GM12878 (cell line): Measurements from ENCODE around the gene PML. TPM values are rescaled to one million over a fixed set of nuclear protein-coding genes. Genes with fewer than 3 reads are reported as not detected.

Source experiments
- ATAC-seq: fragments of 200-7000 bp; cut with Tn5 transposase; 3 replicates; pipeline ENCODE4 v1.9.1; 2020; ENCODE audit warnings: mild to moderate bottlenecking, moderate library complexity
- BruUV-seq: library from RNA; stranded (reverse); fragments of 400-500 nt; replicated peaks from 2 replicates; lab custom pipeline; 2021; lab: Mats Ljungman, UMichigan
- CTCF ChIA-PET: fragments of 300-600 bp; sonication (Branson Sonifier 250); formaldehyde crosslinking; extraction: SDS; loops from one replicate; lab custom pipeline; 2021; ENCODE audit warnings: inconsistent platforms; lab: Yijun Ruan, JAX
- POLR2A ChIA-PET: fragments of 350-600 bp; formaldehyde crosslinking; extraction: SDS; loops from one replicate; lab custom pipeline; 2021; ENCODE audit warnings: inconsistent platforms; lab: Charles Lee
- RAD21 ChIA-PET: fragments of 300-600 bp; sonication (Branson Sonifier 250); formaldehyde crosslinking; loops from one replicate; lab custom pipeline; 2023; ENCODE audit warnings: antibody characterized with exemption; ENCODE audit not compliant: unreplicated experiment; lab: Charles Lee
- SMC1A ChIA-PET: fragments of 300-600 bp; sonication (Branson Sonifier 250); formaldehyde crosslinking; loops from one replicate; lab custom pipeline; 2023; ENCODE audit not compliant: unreplicated experiment, uncharacterized antibody; lab: Charles Lee
- DNase-seq: peaks from one replicate; pipeline ENCODE4 v3.0.0-alpha.2; 2011; ENCODE audit warnings: low read depth, low spot score
- FAIRE-seq: peaks from 3 replicates; lab custom pipeline; 2011; peaks lifted over from hg19 to GRCh38; lab: Jason Lieb, UNC
- H2AFZ ChIP-seq: 2 replicates; pipeline ENCODE4 v1.6.0; 2011; ENCODE audit warnings: low read depth, low read length, control low read depth; ENCODE audit not compliant: control insufficient read depth
- H3K27ac ChIP-seq: 2 replicates; pipeline ENCODE4 v1.5.1; 2011; ENCODE audit warnings: control low read depth; ENCODE audit not compliant: control insufficient read depth, insufficient read depth
- H3K27me3 ChIP-seq, 2 experiments: replicated peaks in 1 of 2; 2 replicates each; pipeline versions ENCODE4 v1.6.0 to v1.6.1; 2011; ENCODE audit warnings: low read length in 1 of 2; ENCODE audit not compliant: control insufficient read depth in 2 of 2, insufficient read depth in 2 of 2
- H3K36me3 ChIP-seq, 2 experiments: 2 replicates each; pipeline ENCODE4 v1.5.1; 2011; ENCODE audit warnings: low read length in 1 of 2; ENCODE audit not compliant: control insufficient read depth in 2 of 2, insufficient read depth in 2 of 2
- H3K4me1 ChIP-seq: 2 replicates; pipeline ENCODE4 v1.6.1; 2011; ENCODE audit warnings: mild to moderate bottlenecking, low read length, moderate library complexity, mixed read lengths; ENCODE audit not compliant: control insufficient read depth, insufficient read depth
- H3K4me2 ChIP-seq: 2 replicates; pipeline ENCODE4 v1.6.0; 2011; ENCODE audit warnings: control low read depth; ENCODE audit not compliant: control insufficient read depth, insufficient read depth
- H3K4me3 ChIP-seq: fragments of 200-600 bp; sonication (generic); 2 replicates; pipeline ENCODE4 v1.5.1; 2016
- H3K79me2 ChIP-seq: 2 replicates; pipeline ENCODE4 v1.6.0; 2011; ENCODE audit warnings: low read length; ENCODE audit not compliant: control insufficient read depth, insufficient read depth
- H3K9ac ChIP-seq: 2 replicates; pipeline ENCODE4 v1.8.0; 2011; ENCODE audit warnings: low read length, control low read depth, mixed read lengths; ENCODE audit not compliant: control insufficient read depth, insufficient read depth
- H3K9me3 ChIP-seq: replicated peaks from 3 replicates; pipeline ENCODE4 v1.5.1; 2011; ENCODE audit warnings: mild to moderate bottlenecking, low read length; ENCODE audit not compliant: control insufficient read depth, insufficient read depth
- H4K20me1 ChIP-seq: 2 replicates; pipeline ENCODE4 v1.6.0; 2011; ENCODE audit not compliant: control insufficient read depth, insufficient read depth
- BRCA1 ChIP-seq: IDR thresholded peaks from 2 replicates; pipeline ENCODE4 v1.6.1; 2011; ENCODE audit warnings: low read depth, low read length, improper control_type of control experiment
- EP300 ChIP-seq, 2 experiments: fragments of 150-350 bp in 1 of 2; IDR thresholded peaks; 2 replicates each; pipeline ENCODE4 v1.6.1; 2011 to 2012; ENCODE audit warnings: low read depth in 2 of 2, low read length in 2 of 2, borderline replicate concordance in 1 of 2, improper control_type of control experiment in 1 of 2, inconsistent platforms in 1 of 2; ENCODE audit not compliant: control insufficient read depth in 1 of 2
- FOXK2 ChIP-seq: fragments of 450-650 bp; IDR thresholded peaks from 2 replicates; pipeline ENCODE4 v1.6.1; 2017; ENCODE audit warnings: mild to moderate bottlenecking, moderate library complexity
- FOXM1 ChIP-seq: IDR thresholded peaks from 2 replicates; pipeline ENCODE4 v1.6.1; 2012; ENCODE audit warnings: low read depth, mild to moderate bottlenecking, inconsistent platforms, low read length, moderate library complexity
- GABPA ChIP-seq: IDR thresholded peaks from 2 replicates; pipeline ENCODE4 v1.6.1; 2014; ENCODE audit warnings: antibody characterized with exemption, low read depth, mild to moderate bottlenecking, inconsistent platforms
- LARP7 ChIP-seq: fragments of 450-650 bp; IDR thresholded peaks from 2 replicates; pipeline ENCODE4 v1.6.1; 2017; ENCODE audit warnings: mild to moderate bottlenecking
- MEF2A ChIP-seq: IDR thresholded peaks from 2 replicates; pipeline ENCODE4 v1.6.1; 2011; ENCODE audit warnings: low read depth, mild to moderate bottlenecking, low read length, moderate library complexity; ENCODE audit not compliant: insufficient read depth
- PAX8 ChIP-seq: fragments of 450-650 bp; IDR thresholded peaks from 2 replicates; pipeline ENCODE4 v1.6.1; 2017; ENCODE audit warnings: mild to moderate bottlenecking, moderate library complexity
- PML ChIP-seq: IDR thresholded peaks from 2 replicates; pipeline ENCODE4 v1.6.1; 2012; ENCODE audit warnings: low read length, inconsistent platforms
- RBBP5 ChIP-seq: fragments of 200-600 bp; sonication (generic); conservative IDR thresholded peaks from 2 replicates; pipeline ENCODE4 v1.6.1; 2016
- SIX5 ChIP-seq: IDR thresholded peaks from 2 replicates; pipeline ENCODE4 v1.6.1; 2011; ENCODE audit warnings: mild to moderate bottlenecking, low read depth, low read length, moderate library complexity; ENCODE audit not compliant: severe bottlenecking
- TAF1 ChIP-seq: IDR thresholded peaks from 2 replicates; pipeline ENCODE4 v1.6.1; 2011; ENCODE audit warnings: mild to moderate bottlenecking, low read depth, low read length, borderline replicate concordance
- WRNIP1 ChIP-seq: IDR thresholded peaks from 2 replicates; pipeline ENCODE4 v1.6.1; 2011; ENCODE audit warnings: low read depth, low read length, improper control_type of control experiment, borderline replicate concordance
- ZNF207 ChIP-seq: fragments of 450-650 bp; IDR thresholded peaks from 2 replicates; pipeline ENCODE4 v1.6.1; 2014; ENCODE audit warnings: antibody characterized with exemption, mild to moderate bottlenecking, borderline replicate concordance
- WGBS: methylation state at CpG from one replicate; pipeline ENCODE4 v1.1.6; 2016; ENCODE audit warnings: low lambda C conversion rate; ENCODE audit not compliant: insufficient replicate concordance, insufficient coverage; ENCODE audit errors: missing lambda C conversion rate; 5-methylcytosine and 5-hydroxymethylcytosine counted together
- in situ Hi-C: fragments of 300-500 bp; cut with MboI; formaldehyde crosslinking; loops from 9 replicates; pipeline ENCODE4 v1.14.3; 2018; ENCODE audit warnings: mixed read lengths
- intact Hi-C: fragments of 100-400 bp; cut with micrococcal nuclease; formaldehyde crosslinking; loops from one replicate; pipeline ENCODE4 v1.14.2; 2022; ENCODE audit not compliant: unreplicated experiment
- polyA plus RNA-seq, 11 experiments: library from polyadenylated mRNA; depleted of rRNA in 4 of 11; unstranded in 6 of 11; stranded (reverse) in 5 of 11; fragments of >200 nt; fragmentation: Nextera tagmentation in 4 of 11; fragmentation: Illumina TruSeq in 1 of 11; extraction: Ambion mirVana in 4 of 11; extraction: Trizol in 1 of 11; gene quantifications; 1 replicate in 1 of 11; 2 replicates in 10 of 11; pipeline versions ENCODE4 v1.2.1 to v1.2.3, GENCODE V29; 2011 to 2016; ENCODE audit warnings: inconsistent platforms in 2 of 11, missing spikeins in 2 of 11, low read depth in 1 of 11
- total RNA-seq, 4 experiments: library from RNA; depleted of rRNA in 3 of 4; stranded (reverse); fragments of >200 nt in 3 of 4; fragmentation: Illumina TruSeq in 1 of 4; extraction: Trizol in 1 of 4; gene quantifications; 2 replicates each; pipeline versions ENCODE4 v1.2.1 to v1.2.3, GENCODE V29; 2013 to 2021
- TF ChIP-seq, protein P1 (sequence below): IDR thresholded peaks from 2 replicates; pipeline ENCODE4 v1.6.1; 2011; ENCODE audit warnings: borderline replicate concordance, low read depth, mild to moderate bottlenecking, moderate library complexity, mixed read lengths, low read length; ENCODE audit not compliant: insufficient read depth; ENCODE audit errors: extremely low read length
- TF ChIP-seq, protein P2 (sequence below): fragments of 150-350 bp; IDR thresholded peaks from 2 replicates; pipeline ENCODE4 v1.6.1; 2016; ENCODE audit warnings: low read depth, low read length

The PML gene
- total and polyA plus RNA-seq, 10 of the 15 experiments (the other 5 are each of a cell fraction or from before 2014, with no cell fraction given): 8.5 to 95.5 (median 30.8) TPM

DNA sequence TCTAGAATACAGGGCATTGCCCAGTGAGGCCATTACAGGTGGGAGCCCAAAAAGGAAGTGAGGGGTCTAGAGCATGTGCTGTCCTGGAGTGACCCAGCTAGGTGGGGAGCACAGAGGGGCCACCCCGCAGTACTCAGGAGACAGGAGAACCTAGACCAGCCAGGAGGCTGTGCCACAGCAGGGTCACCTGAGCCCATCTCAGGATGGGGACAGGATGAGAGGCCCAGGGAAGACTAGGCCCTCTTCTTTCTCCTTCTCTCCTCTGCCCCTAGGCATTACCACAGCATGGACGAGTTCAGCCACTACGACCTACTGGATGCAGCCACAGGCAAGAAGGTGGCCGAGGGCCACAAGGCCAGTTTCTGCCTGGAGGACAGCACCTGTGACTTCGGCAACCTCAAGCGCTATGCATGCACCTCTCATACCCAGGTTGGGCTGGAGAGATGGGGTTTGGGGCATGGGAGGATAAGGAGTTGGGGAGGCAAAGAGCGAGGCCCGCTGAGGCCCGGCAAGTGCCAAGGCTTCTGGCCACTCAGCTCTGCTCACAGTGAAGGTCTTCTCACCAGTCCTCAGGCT, 47.6 kb upstream of the PML start:
- H3K27me3 ChIP-seq: peaks cover 0 to 1% of the 10 kb centered on the region in 2 experiments; a peak in 3 of 4 replicates
- no peak overlapping the region for H2AFZ ChIP-seq
- intact Hi-C loops: no loop called here
- no peaks in the 10 kb centered on the region for H3K79me2 ChIP-seq
- BruUV-seq: no TSS peak
- no peak for ATAC-seq
- H3K4me2 ChIP-seq: no peak overlapping the region
- no peak overlapping the region for H3K9ac ChIP-seq
- RAD21 ChIA-PET: no interaction called here
- no peak overlapping the region for H3K27ac ChIP-seq
- FAIRE-seq: no peak
- SMC1A ChIA-PET: no interaction called here
- in situ Hi-C loops: no loop called here
- H4K20me1 ChIP-seq: no peaks in the 10 kb centered on the region
- H3K4me1 ChIP-seq: no peaks in the 10 kb centered on the region
- TF ChIP-seq WRNIP1 (no peak), EP300 (IDR thresholded peaks at IDR 0.05; ENCODE audit: borderline replicate concordance in 1 of 2, control insufficient read depth in 1 of 2, low read depth in 2 of 2, low read length in 2 of 2) (no peak), SIX5 (no peak), PML (no peak), BRCA1 (no peak), ZNF207 (no peak), TAF1 (no peak), GABPA (no peak), PAX8 (no peak), MEF2A (no peak), FOXK2 (no peak), LARP7 (no peak), FOXM1 (no peak), RBBP5 (no peak)
- TF ChIP-seq, protein P1, sequence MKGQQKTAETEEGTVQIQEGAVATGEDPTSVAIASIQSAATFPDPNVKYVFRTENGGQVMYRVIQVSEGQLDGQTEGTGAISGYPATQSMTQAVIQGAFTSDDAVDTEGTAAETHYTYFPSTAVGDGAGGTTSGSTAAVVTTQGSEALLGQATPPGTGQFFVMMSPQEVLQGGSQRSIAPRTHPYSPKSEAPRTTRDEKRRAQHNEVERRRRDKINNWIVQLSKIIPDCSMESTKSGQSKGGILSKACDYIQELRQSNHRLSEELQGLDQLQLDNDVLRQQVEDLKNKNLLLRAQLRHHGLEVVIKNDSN: no peak
- TF ChIP-seq, protein P2, sequence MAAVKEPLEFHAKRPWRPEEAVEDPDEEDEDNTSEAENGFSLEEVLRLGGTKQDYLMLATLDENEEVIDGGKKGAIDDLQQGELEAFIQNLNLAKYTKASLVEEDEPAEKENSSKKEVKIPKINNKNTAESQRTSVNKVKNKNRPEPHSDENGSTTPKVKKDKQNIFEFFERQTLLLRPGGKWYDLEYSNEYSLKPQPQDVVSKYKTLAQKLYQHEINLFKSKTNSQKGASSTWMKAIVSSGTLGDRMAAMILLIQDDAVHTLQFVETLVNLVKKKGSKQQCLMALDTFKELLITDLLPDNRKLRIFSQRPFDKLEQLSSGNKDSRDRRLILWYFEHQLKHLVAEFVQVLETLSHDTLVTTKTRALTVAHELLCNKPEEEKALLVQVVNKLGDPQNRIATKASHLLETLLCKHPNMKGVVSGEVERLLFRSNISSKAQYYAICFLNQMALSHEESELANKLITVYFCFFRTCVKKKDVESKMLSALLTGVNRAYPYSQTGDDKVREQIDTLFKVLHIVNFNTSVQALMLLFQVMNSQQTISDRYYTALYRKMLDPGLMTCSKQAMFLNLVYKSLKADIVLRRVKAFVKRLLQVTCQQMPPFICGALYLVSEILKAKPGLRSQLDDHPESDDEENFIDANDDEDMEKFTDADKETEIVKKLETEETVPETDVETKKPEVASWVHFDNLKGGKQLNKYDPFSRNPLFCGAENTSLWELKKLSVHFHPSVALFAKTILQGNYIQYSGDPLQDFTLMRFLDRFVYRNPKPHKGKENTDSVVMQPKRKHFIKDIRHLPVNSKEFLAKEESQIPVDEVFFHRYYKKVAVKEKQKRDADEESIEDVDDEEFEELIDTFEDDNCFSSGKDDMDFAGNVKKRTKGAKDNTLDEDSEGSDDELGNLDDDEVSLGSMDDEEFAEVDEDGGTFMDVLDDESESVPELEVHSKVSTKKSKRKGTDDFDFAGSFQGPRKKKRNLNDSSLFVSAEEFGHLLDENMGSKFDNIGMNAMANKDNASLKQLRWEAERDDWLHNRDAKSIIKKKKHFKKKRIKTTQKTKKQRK: no peak
- H3K4me3 ChIP-seq: no peak overlapping the region
- H3K9me3 ChIP-seq: no peaks in the 10 kb centered on the region
- 53% methylated on average over 9 of the region's 9 CpGs for WGBS
- H3K36me3 ChIP-seq: no peaks in the 10 kb centered on the region
- POLR2A ChIA-PET: no interaction called here
- CTCF ChIA-PET: no interaction called here
- no peak for DNase-seq
